Stimulated activated CD8-positive, alpha-beta memory T cell treated with anti-CD3 and anti-CD28 coated beads, Interleukin-12 subunit alpha, Interleukin-12 subunit beta, amount 100 ng/mL, for 4 hours (primary cell): ENCODE results near the gene CHGA.

Source experiments
- DNase-seq: peaks from one replicate; pipeline ENCODE4 v3.0.0-alpha.2; 2020; ENCODE audit warnings: low read depth

Gene CHGA

DNA sequence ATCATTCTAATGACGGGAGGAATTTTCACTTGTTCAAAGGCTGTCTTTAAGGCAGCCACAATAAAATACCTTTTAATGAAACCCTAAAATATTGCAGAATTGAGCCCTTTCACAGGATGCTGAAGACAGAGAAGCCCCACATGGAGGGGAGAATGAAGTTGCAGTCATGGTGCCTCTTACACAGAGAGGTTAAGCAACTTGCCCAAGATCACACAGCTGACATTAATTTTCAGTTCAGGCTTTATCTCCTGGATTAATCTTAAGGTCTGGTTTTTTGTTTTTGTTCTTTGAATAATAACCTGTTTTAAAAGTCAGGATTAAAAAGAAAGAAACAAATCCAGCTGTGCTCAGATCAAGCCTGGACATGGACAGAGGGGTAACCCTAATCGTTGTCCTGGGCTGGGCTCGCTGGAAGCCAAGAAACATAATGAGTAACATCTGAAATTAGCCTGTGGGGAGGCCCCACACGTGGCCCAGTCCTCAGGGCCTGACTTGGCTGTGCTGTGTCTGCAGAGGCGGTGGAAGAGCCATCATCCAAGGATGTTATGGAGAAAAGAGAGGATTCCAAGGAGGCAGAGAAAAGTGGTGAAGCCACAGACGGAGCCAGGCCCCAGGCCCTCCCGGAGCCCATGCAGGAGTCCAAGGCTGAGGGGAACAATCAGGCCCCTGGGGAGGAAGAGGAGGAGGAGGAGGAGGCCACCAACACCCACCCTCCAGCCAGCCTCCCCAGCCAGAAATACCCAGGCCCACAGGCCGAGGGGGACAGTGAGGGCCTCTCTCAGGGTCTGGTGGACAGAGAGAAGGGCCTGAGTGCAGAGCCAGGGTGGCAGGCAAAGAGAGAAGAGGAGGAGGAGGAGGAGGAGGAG lies 8.0 kb downstream of the CHGA start:
- no peak for DNase-seq

DNA sequence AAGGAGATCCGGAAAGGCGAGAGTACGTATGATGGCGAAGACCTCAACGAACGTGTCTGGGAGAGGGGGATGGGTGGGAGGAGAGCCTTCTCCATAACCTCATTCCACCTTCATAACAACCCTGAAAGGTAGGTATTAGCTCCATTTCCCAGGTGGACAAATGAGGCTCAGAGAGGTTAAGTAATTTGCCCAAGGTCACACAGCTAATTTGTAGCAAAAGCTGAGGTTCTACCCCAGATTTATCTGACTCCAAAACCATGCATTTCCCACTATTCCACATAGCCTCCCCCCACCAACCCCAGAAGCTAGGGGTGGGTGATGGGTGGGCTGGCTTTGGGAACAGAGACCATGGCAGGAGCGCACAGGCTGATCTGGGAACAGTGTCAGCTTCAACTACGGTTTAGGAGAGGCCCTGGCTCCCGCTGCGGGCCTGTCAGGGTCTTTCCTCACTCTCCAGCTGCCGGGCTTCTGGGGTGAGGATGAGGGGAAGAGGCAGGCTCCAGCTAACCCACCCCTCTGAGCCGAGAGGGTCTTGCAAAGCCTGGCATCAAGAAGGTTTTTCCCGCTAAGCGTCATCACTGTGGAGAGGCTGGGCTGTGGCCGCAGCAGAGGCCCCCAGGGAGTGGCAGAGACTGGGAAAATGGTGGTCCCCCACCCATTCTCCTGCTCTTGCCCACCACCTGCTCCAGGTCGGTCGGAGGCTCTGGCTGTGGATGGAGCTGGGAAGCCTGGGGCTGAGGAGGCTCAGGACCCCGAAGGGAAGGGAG lies 8.9 kb downstream of the CHGA start:
- DNase-seq: no peak

DNA sequence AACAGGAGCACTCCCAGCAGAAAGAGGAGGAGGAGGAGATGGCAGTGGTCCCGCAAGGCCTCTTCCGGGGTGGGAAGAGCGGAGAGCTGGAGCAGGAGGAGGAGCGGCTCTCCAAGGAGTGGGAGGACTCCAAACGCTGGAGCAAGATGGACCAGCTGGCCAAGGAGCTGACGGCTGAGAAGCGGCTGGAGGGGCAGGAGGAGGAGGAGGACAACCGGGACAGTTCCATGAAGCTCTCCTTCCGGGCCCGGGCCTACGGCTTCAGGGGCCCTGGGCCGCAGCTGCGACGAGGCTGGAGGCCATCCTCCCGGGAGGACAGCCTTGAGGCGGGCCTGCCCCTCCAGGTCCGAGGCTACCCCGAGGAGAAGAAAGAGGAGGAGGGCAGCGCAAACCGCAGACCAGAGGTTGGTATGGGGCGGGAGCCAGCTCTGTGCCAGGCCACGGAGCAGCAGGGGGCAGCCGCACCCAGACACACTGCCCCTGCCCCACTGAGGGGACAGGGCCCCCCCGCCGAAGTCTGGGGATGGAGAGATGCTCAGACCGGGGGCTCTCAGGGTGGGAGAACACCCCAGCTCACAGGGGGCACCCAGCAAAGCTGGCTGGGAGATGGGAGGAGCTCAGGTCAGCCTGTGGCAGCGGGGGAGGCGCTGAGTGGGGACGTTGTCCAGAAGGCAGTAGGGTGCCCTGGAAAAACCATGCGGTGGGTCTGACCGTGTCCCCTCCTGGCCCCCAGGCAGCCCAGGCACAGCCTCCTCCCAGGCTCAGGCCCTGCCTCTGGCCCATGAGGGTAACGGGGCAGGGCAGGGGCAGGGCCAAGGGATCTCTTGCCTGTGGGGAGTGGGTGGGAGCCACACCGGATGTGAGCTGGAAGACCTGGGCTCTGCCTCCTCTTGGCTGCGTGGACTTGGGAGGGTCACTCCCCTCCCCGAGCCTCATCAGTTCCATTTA lies 9.8 kb downstream of the CHGA start:
- DNase-seq: no peak

DNA sequence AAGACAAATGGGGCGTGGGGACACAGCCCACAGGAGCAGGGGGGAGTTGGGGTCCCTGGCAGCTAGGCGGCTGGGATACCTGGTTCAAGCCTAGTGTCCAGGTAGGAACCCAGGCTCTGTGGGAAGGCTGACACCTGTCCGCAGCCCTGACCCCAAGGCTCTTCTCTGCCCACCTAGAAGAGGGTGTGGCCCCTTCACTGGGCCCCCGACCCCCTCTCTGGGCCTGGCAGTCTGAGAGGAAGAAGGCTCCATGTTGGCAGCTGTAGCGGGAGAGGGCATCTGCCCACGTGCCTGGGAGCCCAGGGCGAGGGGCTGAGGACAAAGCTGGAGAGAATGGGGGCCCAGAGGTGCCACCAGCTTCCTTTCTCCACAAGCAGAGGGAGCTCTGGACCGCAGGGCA lies 10.5 kb downstream of the CHGA start:
- no peak for DNase-seq

DNA sequence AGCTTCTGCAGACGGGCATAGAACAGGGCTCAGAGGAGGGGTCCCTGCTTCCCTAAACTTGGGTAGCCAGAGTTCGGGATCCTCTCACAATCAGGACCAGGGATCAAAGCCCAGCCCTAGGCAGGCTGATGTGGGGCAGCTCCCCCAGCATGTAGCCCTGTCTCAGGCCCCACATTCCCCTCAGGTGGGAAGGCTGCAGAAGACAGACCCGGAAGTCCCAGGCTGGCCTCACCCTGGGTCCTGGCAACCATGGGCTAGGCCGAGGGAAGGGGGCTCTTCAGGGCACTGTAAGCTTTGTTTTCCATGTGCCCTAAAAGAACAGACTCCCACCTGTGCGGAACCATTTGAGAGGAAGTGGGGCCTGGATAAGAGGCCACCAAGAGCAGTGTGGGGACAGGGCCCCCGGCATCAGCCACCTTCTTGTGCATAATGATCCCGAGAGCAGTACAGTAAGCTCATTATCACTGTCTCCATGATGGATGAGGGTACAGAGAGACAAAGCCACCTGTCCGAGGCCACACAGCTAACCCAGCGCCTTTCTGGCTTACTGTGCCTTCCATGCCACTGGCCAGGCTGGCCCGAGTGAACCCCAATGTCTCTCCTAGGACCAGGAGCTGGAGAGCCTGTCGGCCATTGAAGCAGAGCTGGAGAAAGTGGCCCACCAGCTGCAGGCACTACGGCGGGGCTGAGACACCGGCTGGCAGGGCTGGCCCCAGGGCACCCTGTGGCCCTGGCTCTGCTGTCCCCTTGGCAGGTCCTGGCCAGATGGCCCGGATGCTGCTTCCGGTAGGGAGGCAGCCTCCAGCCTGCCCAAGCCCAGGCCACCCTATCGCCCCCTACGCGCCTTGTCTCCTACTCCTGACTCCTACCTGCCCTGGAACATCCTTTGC lies 11.5 kb downstream of the CHGA start:
- DNase-seq: no peak

DNA sequence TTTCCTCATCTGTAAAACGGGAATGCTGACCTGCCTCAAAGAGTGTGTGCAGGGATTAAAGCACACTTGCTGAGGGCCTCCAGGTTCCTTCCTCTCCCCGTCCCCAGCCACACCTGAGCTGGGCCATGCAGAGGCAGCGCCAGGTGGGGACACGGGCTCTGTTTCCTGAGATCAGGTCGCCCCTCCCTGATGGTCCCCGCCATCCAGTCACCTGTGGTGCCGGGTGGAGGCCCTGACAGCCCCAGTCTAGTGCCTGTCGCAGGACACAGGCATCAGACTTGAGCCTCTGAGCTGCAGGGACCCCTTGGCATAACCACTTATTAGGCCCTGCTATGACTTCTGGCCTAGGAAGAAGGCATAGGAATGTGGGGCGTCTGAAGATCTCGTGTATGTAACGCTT lies 12.5 kb downstream of the CHGA start:
- DNase-seq: no peak

DNA sequence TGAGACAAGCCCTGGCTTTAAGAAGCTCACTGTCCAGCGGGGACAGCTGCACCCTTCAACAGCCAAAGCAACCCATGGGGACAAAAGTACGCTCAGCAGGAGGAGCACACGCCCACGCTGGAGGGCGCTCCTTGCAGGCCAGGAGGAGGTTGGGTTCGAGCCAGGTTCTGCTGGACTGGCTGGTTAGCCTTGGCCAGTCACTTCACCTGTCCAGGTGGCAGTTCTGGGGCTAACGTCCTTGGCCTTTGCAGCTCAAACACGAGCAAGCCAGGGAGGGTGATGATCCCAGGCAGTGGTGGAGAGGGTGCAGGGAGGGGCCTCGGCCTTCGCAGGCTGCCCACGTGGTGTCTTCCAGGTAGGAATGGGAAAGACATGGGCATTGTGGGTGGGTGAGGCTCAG lies 13.1 kb downstream of the CHGA start:
- no peak for DNase-seq

DNA sequence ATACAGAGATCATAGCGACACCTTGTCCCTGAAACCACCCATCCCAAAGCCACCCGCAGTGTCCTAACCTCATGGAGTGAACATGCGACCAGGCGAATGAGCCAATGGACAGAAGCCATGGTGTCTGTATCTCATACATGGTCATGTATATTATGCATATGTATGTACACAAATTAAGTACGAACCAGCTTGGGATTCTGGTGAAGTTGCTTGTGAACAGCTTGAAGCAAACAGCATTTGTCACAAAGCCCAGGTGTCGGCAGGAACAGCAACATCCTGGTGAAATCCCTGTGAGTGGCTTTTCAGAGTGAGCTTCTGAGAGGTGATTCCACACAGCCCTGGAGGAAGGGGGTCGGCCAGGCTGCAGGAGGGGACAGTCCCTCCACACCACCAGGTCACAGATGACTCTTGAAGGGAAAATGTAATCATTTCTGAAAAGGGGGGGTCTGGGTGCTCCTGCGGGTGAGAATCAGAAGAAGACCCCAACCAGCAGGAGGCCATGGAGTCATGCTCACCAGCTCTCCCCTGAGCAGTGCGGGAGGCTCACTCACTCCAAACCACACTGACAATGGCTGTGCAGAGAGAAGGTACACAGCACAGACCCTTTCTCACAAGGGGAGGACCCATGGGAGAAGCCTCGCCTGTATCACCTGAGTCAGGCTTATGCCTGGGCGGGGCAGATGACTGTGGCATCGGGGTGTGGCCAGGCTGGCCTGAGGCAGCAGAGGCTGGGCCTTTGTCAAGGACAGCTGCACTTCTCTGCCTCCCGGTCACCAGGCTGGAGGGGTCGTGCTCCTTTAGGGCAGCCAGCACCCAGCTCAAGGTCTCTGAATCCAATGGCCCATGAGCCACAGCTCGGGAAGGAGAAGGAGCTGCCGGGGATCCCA lies 14.3 kb downstream of the CHGA start:
- DNase-seq: no peak

DNA sequence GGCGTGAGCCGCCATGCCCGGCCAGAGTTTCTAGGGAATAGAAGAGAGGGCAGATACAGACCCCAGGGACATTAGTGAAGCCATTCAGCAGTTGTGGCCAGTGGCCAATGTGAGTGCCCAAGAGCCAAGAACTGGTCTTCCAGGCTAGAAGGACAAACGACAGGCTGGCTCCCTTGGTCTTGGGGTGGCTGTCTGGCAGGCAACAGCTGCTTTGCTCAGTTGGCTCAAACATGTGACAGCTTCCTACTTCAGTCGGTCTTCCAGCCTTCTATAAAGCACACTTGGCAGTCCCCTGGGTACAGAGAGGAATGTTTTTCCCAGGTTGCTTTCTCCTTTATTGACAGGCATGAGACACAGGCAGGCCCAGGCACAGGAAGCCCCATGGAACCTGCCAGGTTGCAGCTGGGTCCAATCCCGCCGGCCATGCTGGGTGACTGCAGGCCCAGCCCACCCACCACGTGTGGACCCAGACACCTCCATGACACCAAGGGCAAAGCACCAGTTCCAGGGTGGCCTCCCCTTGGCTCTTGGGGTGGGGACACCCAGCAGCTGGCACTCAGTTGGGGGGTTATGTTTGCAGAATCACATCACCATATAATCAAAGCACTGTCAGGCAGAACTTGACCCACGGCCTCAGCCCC lies 15.4 kb downstream of the CHGA start:
- no peak for DNase-seq

DNA sequence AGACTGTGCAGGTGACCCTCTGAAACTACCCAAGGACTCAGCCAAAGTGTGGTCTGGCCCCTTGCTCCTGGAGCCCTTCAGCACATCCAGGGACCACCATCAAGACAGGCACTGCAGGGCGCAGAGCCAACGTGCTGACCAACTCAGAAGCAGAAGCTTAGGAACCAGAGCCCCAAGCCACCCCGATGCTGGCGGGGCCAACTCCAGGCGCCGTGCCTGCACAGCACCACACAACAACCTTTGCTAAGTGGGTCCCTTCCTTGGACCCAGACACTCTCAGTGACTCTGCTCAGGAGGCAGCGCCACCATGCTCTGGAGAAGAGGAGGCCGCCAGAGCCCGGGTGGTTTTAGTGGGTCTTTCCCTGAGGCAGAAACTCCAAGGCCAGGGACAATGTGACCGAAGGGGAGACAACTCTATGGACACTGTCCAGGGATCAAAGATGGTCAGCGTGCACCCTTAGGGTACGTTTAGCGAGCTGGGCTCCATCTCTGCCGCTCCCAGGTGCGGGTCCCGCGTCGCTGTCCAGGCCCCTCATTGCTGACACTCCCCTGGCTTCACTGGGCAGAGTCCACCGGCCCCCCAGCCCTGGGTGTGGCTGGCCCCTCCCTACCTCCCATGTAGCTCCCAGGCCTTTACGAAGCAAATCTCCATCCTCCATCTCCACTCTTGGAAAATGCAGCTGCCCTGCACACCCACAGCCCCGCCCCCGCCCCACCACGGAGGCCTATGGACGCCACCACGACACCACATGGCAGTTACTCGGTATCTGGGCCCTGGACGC lies 16.1 kb downstream of the CHGA start:
- DNase-seq: no peak

DNA sequence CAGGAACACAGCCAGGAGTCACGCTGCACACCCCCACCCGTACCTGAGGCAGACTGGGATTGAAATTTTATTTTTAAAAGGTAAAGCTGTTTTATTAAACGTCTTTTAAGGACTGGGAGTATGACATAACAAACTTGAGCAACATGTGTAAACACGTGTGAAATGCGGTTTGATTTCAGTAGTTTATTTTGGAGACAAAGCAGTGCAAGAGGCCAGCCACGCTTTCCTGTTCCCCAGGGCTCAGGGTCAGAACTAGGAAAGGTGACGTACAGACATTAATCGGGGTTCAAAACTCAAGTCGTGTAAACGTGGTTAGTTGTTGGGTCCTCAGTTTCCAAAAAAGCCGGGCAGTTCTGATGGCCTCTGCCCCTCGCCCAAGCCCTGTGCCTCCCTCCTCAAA lies 16.7 kb downstream of the CHGA start:
- no peak for DNase-seq

DNA sequence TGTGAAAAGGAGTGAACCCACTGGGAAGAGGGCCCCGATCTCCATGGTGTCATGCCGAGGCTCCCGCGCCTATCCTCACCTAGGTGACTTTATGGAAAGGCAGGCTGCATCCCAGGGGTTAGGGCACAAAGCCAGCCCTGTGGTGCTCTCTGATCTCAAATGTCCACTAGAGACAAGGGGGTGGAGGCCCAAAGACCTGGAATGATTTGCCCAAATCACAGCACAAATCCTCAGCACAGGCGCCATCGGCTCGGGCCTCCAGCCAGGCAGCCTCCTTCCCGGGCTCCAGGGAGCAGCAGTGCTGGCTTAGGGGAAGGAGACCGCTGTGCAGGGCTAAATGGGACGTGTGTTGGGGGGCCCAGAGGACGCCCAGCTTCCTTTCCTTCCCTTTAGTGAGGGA lies 17.6 kb downstream of the CHGA start:
- DNase-seq: no peak

DNA sequence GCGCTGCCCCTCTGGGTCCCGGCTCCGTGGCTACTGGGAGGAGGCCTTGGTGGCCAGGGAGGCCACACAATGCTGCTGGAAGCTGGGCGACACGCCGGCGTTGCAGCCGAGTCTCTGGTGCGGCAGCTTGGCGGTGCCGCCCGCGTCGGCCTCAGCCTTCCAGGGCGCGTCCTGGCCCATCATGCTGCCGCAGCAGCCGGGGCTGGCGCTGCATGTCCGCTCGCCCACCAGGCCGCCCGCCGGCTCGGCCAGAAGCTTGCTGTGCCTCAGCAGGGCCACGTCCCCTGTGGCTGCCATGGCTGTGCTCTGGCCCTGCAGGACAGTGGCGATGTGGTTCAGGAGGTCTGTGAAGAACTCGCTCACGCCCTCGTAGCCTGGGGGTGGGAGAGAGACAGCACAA lies 18.6 kb downstream of the CHGA start:
- DNase-seq: no peak

DNA sequence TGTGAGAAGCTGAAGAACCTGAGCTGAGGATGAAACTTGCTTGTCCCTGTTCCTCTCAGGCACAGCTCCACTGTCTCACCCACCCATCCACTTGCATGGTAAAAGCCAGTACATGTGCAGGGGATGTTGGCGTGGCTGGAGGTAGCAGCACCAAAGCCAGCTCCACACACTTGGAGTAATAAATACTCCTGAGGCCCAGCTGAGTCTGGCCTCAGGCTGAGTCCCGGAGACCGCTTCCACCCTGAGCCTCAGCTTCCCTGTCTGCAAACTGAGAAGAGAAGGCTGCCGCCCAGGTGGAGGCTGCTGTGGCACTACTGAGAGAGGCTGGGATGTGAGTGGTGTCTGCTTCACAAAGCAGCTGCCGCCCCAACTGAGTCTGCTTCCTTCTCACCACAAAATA lies 19.2 kb downstream of the CHGA start:
- DNase-seq: no peak

DNA sequence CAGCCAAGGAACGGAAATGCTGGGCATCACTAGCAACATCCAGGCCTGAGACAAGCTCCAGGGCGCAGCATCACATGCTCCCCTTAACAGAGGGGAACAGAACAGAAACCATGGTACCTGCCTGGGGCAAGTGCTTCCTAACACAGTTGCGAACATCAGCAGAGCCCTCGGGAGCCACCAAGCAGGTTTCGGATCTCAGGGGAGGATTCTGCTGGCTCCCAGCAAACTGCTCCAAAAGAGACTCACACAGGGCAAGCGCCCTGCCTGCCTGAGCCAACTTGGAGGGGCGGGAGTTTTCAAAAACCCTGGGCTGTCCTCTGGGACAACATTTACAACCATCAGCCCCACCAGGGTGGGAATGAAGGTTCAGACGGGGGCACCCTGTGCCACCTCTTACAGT lies 19.6 kb downstream of the CHGA start:
- no peak for DNase-seq

DNA sequence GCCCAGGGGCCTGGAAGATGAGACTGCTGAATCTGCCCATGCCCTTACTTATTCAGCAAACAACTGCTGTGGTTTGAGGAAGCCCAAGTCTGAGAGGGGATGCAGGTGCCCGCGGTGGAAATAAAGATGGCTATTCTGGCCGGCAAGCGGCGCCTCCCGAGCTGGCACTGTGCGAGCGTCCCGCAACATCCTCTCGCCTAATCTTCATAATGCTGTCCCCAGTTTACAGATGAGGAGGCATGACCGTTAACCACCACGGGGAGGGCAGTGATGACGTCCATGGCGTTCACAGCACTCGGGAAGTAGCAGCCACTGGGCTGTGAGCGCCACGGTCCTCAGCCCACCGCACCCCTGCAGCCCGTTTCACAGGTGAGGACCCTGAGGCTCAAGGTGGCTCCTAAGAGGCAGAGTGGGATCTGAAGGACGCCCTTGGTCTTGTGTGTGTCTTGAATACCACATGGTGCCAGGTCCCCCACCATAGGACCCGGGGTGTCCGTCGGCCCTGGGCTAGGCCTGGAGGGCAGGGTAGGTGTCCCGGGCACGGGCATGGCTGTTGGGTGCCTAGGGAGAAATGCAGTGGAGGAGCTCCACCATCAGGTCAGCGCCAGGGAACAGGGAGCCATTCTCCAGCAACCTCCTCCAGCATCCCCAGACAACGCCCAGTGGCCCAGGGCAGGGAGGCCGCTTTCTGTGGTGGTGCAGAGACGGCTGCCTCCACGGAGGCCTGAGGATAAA lies 20.2 kb downstream of the CHGA start:
- DNase-seq: no peak

DNA sequence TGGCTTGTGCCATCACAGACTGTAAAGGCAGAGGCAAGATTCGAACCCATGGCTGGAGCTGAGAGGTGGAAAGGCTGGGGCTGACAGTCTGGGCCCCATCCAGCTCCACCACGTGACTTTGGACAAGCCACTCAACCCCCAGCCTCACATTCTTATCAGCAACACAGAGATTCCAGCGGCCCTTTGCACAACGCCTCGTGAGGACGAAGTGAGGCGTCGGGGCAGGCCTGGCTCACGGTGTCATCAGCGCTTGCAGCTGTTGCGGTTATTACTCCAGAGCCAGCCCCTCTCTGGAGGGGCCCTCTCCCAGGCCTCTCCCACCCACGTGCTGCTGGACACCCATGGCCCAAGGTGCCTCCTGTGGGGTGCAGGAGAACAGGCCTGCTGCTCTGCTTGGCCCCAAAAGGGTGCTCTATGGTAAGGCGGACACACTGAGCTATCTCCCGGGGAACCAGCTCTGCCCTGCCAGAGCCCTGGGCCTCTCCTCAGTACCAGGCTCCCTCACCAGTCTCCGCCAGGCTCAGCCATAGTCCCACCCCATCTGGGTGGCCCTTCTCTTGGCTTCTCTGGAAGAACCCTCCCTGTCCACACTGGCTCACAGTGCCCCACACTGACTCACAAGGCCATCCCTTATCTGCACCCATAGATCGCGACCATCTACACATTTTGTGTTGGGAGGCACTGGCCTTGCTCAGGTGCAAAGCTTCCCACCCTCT lies 21.1 kb downstream of the CHGA start:
- no peak for DNase-seq

DNA sequence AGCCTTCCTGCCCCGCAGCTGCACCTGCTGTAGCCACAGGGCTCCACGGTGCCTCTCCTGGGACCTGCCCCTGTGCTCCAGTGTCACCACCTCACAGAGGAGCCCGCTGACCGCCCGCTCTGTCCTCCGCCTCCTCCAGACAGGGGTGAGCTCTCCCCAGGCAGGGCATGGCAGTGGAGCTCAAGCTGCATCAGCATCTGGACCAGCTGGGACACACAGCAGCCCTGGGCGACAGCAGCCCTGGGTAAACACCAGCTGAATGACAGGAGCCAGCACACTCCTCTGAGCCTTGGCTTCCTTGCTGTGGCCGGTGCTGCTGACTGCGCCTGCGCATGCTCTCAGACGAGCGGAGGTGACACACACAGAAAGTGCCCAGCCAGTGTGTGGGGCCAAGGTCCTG lies 22.0 kb downstream of the CHGA start:
- no peak for DNase-seq
